ENCODE measurements around the gene CPB2. TPM values are rescaled to one million over a fixed set of nuclear protein-coding genes. Genes with fewer than 3 reads are reported as not detected.

CPB2 gene
- total and polyA plus RNA-seq, 3 donors from 2014 or later = not detected

- DNase-seq = no peak
- no peaks in the 10 kb centered on the region for H3K27me3 ChIP-seq
- intact Hi-C loops (cut with DNase I; ENCODE audit: low total_unique reads) = no loop called here
- no peaks in the 10 kb centered on the region for H3K36me3 ChIP-seq (ENCODE audit: low read depth, missing control alignments)
- H3K27ac ChIP-seq = no peak overlapping the region
- WGBS, 2 donors = 88 to 93% methylated on average over 4 of the region's 4 CpGs
- H3K4me3 ChIP-seq = no peak overlapping the region
- no peaks in the 10 kb centered on the region for H3K9me3 ChIP-seq
- H3K4me1 ChIP-seq = no peaks in the 10 kb centered on the region
- TF ChIP-seq CTCF (IDR thresholded peaks at IDR 0.05) (no peak), POLR2A (IDR thresholded peaks at IDR 0.05) (no peak)
Observed at GRCh38 chr13:46031581-46032263, 73.1 kb downstream of the CPB2 start.

GRCh38 chr13:46025157-46025556, 79.7 kb downstream of the CPB2 start:
- Histone ChIP-seq H3K36me3 (ENCODE audit: low read depth, missing control alignments) (no peaks in the 10 kb centered on the region), H3K4me1 (no peaks in the 10 kb centered on the region)

GRCh38 chr13:46022481-46022880, 82.4 kb downstream of the CPB2 start:
- DNase-seq = no peak
- TF ChIP-seq CTCF (IDR thresholded peaks at IDR 0.05) = no peak
- TF ChIP-seq POLR2A (IDR thresholded peaks at IDR 0.05) = no peak
- Histone ChIP-seq H3K9me3 (no peaks in the 10 kb centered on the region), H3K4me3 (no peak overlapping the region), H3K27ac (no peak overlapping the region), H3K27me3 (no peaks in the 10 kb centered on the region), H3K4me1 (no peaks in the 10 kb centered on the region), H3K36me3 (ENCODE audit: low read depth, missing control alignments) (no peaks in the 10 kb centered on the region)
- intact Hi-C loops (cut with DNase I; ENCODE audit: low total_unique reads) = no loop called here
- 80 to 86% methylated on average over 2 of the region's 2 CpGs for WGBS, 2 donors

More at GRCh38 chr13:46025157-46025556, 79.7 kb downstream of the CPB2 start:
- Histone ChIP-seq H3K4me3 (no peak overlapping the region), H3K9me3 (no peaks in the 10 kb centered on the region), H3K27me3 (no peaks in the 10 kb centered on the region), H3K27ac (no peak overlapping the region)
- intact Hi-C loops (cut with DNase I; ENCODE audit: low total_unique reads) = no loop called here
- WGBS, 2 donors = 91 to 96% methylated on average over 4 of the region's 4 CpGs
- TF ChIP-seq CTCF (IDR thresholded peaks at IDR 0.05) = no peak
- no peak for TF ChIP-seq POLR2A (IDR thresholded peaks at IDR 0.05)
- DNase-seq = no peak

- H3K4me1 ChIP-seq = no peaks in the 10 kb centered on the region
- intact Hi-C loops (cut with DNase I; ENCODE audit: low total_unique reads) = no loop called here
- TF ChIP-seq POLR2A (IDR thresholded peaks at IDR 0.05) = no peak
- TF ChIP-seq CTCF (IDR thresholded peaks at IDR 0.05) = no peak
- H3K9me3 ChIP-seq = no peaks in the 10 kb centered on the region
- DNase-seq = no peak
- no peaks in the 10 kb centered on the region for H3K36me3 ChIP-seq (ENCODE audit: low read depth, missing control alignments)
- no peak overlapping the region for H3K27ac ChIP-seq
- H3K27me3 ChIP-seq = no peaks in the 10 kb centered on the region
- no peak overlapping the region for H3K4me3 ChIP-seq
Observed at GRCh38 chr13:46016216-46016615, 88.6 kb downstream of the CPB2 start.

GRCh38 chr13:46015366-46015765, 89.5 kb downstream of the CPB2 start:
- Histone ChIP-seq H3K9me3 (no peaks in the 10 kb centered on the region), H3K4me3 (no peak overlapping the region), H3K4me1 (no peaks in the 10 kb centered on the region), H3K27ac (no peak overlapping the region), H3K27me3 (no peaks in the 10 kb centered on the region), H3K36me3 (ENCODE audit: low read depth, missing control alignments) (no peaks in the 10 kb centered on the region)
- TF ChIP-seq CTCF (IDR thresholded peaks at IDR 0.05) = no peak
- TF ChIP-seq POLR2A (IDR thresholded peaks at IDR 0.05) = no peak
- intact Hi-C loops (cut with DNase I; ENCODE audit: low total_unique reads) = no loop called here
- no peak for DNase-seq
- 90 to 91% methylated on average over 3 of the region's 3 CpGs for WGBS, 2 donors

Measured in testis (tissue), 3 donors.